Mesendoderm (in vitro differentiated cells): ENCODE results near the gene CLECL1.

Source experiments
- DNase-seq: peaks from one replicate; pipeline ENCODE4 v3.0.0; 2013
- H2AK5ac ChIP-seq: 2 replicates; pipeline ENCODE4 v1.6.1; 2013; ENCODE audit warnings: low read length, inconsistent platforms
- H2BK120ac ChIP-seq: 2 replicates; pipeline ENCODE4 v1.6.1; 2013; ENCODE audit warnings: low read depth, mild to moderate bottlenecking, low read length, moderate library complexity, mixed read lengths
- H2BK15ac ChIP-seq: replicated peaks from 2 replicates; pipeline ENCODE4 v1.6.1; 2013; ENCODE audit warnings: low read depth, mild to moderate bottlenecking, moderate library complexity
- H2BK5ac ChIP-seq: 2 replicates; pipeline ENCODE4 v1.6.1; 2013; ENCODE audit warnings: low read length, inconsistent platforms
- H3K18ac ChIP-seq: 2 replicates; pipeline ENCODE4 v1.6.1; 2013; ENCODE audit warnings: mild to moderate bottlenecking, low read length, mixed read lengths
- H3K23ac ChIP-seq: one replicate; pipeline ENCODE4 v1.6.1; 2013; ENCODE audit warnings: low read length
- H3K27ac ChIP-seq: 2 replicates; pipeline ENCODE4 v1.5.1; 2013; ENCODE audit warnings: low read depth, mild to moderate bottlenecking, inconsistent platforms, low read length, moderate library complexity
- H3K27me3 ChIP-seq: 2 replicates; pipeline ENCODE4 v1.6.1; 2013; ENCODE audit warnings: low read length, control low read depth, mild to moderate bottlenecking, inconsistent platforms; ENCODE audit not compliant: insufficient read depth, poor library complexity
- H3K36me3 ChIP-seq: 2 replicates; pipeline ENCODE4 v1.6.1; 2013; ENCODE audit warnings: low read length, inconsistent platforms; ENCODE audit not compliant: control insufficient read depth, insufficient read depth
- H3K4ac ChIP-seq: one replicate; pipeline ENCODE4 v1.6.1; 2013; ENCODE audit warnings: low read depth, mild to moderate bottlenecking, low read length, moderate library complexity
- H3K4me1 ChIP-seq: 2 replicates; pipeline ENCODE4 v1.6.1; 2013; ENCODE audit warnings: low read depth, low read length, inconsistent platforms; ENCODE audit not compliant: control insufficient read depth
- H3K4me2 ChIP-seq: 2 replicates; pipeline ENCODE4 v1.6.1; 2013; ENCODE audit warnings: low read length
- H3K4me3 ChIP-seq: 2 replicates; pipeline ENCODE4 v1.5.1; 2013; ENCODE audit warnings: mild to moderate bottlenecking, low read length
- H3K56ac ChIP-seq: one replicate; pipeline ENCODE4 v1.6.1; 2013; ENCODE audit warnings: low read length
- H3K79me1 ChIP-seq: 2 replicates; pipeline ENCODE4 v1.6.1; 2013; ENCODE audit warnings: low read length, inconsistent platforms
- H3K79me2 ChIP-seq: 2 replicates; pipeline ENCODE4 v1.6.1; 2013; ENCODE audit warnings: mild to moderate bottlenecking, low read length; ENCODE audit not compliant: control insufficient read depth, insufficient read depth
- H3K9ac ChIP-seq: 2 replicates; pipeline ENCODE4 v1.6.1; 2013; ENCODE audit warnings: low read length, inconsistent platforms
- H4K5ac ChIP-seq: one replicate; pipeline ENCODE4 v1.6.1; 2013; ENCODE audit warnings: low read length
- H4K8ac ChIP-seq: one replicate; pipeline ENCODE4 v1.6.1; 2013; ENCODE audit warnings: low read depth, mild to moderate bottlenecking, control low read depth, low read length, moderate library complexity
- WGBS: extraction: QIAGEN DNeasy Blood & Tissue Kit; methylation state at CpG from one replicate; pipeline ENCODE4 v1.1.7; 2013; ENCODE audit warnings: low lambda C conversion rate, missing lambda C conversion rate; ENCODE audit not compliant: insufficient coverage; ENCODE audit errors: extremely low coverage; 5-methylcytosine and 5-hydroxymethylcytosine counted together

The CLECL1 gene

GRCh38 chr12:9750276-9751203 is 17.6 kb upstream of the CLECL1 start:
- Histone ChIP-seq H3K79me2 (no peaks in the 10 kb centered on the region), H3K27me3 (no peaks in the 10 kb centered on the region), H3K27ac (no peak overlapping the region), H3K4ac (no peak overlapping the region), H3K4me3 (no peak overlapping the region), H4K5ac (no peak overlapping the region), H4K8ac (no peak overlapping the region), H3K23ac (no peak overlapping the region), H3K9ac (no peak overlapping the region), H3K4me2 (no peak overlapping the region), H2BK120ac (no peak overlapping the region), H3K18ac (no peak overlapping the region), H3K79me1 (no peaks in the 10 kb centered on the region), H2BK5ac (no peak overlapping the region), H2BK15ac (no peak overlapping the region), H3K56ac (no peak overlapping the region), H3K36me3 (no peaks in the 10 kb centered on the region), H3K4me1 (no peaks in the 10 kb centered on the region), H2AK5ac (no peak overlapping the region)
- no CpG with 5 or more reads among the region's 20 CpGs for WGBS
- peak; percentile 80 for DNase-seq

GRCh38 chr12:9749640-9750039 is 16.7 kb upstream of the CLECL1 start:
- Histone ChIP-seq H2AK5ac (no peak overlapping the region), H2BK5ac (no peak overlapping the region), H3K23ac (no peak overlapping the region), H3K4me3 (no peak overlapping the region), H3K27ac (no peak overlapping the region), H4K8ac (no peak overlapping the region), H3K56ac (no peak overlapping the region), H3K36me3 (no peaks in the 10 kb centered on the region), H3K27me3 (no peaks in the 10 kb centered on the region), H3K79me1 (no peaks in the 10 kb centered on the region), H3K4ac (no peak overlapping the region), H4K5ac (no peak overlapping the region), H3K9ac (no peak overlapping the region), H3K18ac (no peak overlapping the region), H3K4me2 (no peak overlapping the region), H3K4me1 (no peaks in the 10 kb centered on the region), H3K79me2 (no peaks in the 10 kb centered on the region), H2BK15ac (no peak overlapping the region), H2BK120ac (no peak overlapping the region)
- no CpG with 5 or more reads among the region's 1 CpG for WGBS
- no peak for DNase-seq

GRCh38 chr12:9745199-9745598 is 12.3 kb upstream of the CLECL1 start:
- no peak overlapping the region for H3K56ac ChIP-seq
- H3K79me1 ChIP-seq: no peaks in the 10 kb centered on the region
- WGBS: no CpG with 5 or more reads among the region's 3 CpGs
- H3K4me3 ChIP-seq: no peak overlapping the region
- DNase-seq: peak; percentile 65
- no peak overlapping the region for H3K4ac ChIP-seq
- no peak overlapping the region for H3K4me2 ChIP-seq
- no peak overlapping the region for H2BK120ac ChIP-seq
- no peak overlapping the region for H4K5ac ChIP-seq
- no peaks in the 10 kb centered on the region for H3K36me3 ChIP-seq
- no peak overlapping the region for H3K27ac ChIP-seq
- no peak overlapping the region for H3K18ac ChIP-seq
- no peak overlapping the region for H2BK5ac ChIP-seq
- H4K8ac ChIP-seq: no peak overlapping the region
- H3K4me1 ChIP-seq: no peaks in the 10 kb centered on the region
- H3K9ac ChIP-seq: no peak overlapping the region
- H3K23ac ChIP-seq: no peak overlapping the region
- no peak overlapping the region for H2AK5ac ChIP-seq
- H2BK15ac ChIP-seq: no peak overlapping the region
- no peaks in the 10 kb centered on the region for H3K27me3 ChIP-seq
- H3K79me2 ChIP-seq: no peaks in the 10 kb centered on the region

- Histone ChIP-seq H4K5ac (no peak overlapping the region), H3K23ac (no peak overlapping the region), H3K4ac (no peak overlapping the region), H3K56ac (no peak overlapping the region), H3K4me3 (no peak overlapping the region), H3K9ac (no peak overlapping the region), H2BK120ac (no peak overlapping the region), H3K27ac (no peak overlapping the region), H3K79me2 (no peaks in the 10 kb centered on the region), H3K18ac (no peak overlapping the region), H3K36me3 (no peaks in the 10 kb centered on the region), H3K4me1 (no peaks in the 10 kb centered on the region), H3K4me2 (no peak overlapping the region), H2BK5ac (no peak overlapping the region), H2AK5ac (no peak overlapping the region), H3K79me1 (no peaks in the 10 kb centered on the region), H4K8ac (no peak overlapping the region), H2BK15ac (no peak overlapping the region), H3K27me3 (no peaks in the 10 kb centered on the region)
- WGBS: no CpG with 5 or more reads among the region's 5 CpGs
- DNase-seq: no peak
These were observed 9.8 kb upstream of the CLECL1 start for GRCh38 chr12:9742661-9743060.

- Histone ChIP-seq H2BK5ac (no peak overlapping the region), H3K36me3 (no peaks in the 10 kb centered on the region), H2BK120ac (no peak overlapping the region), H3K23ac (no peak overlapping the region), H3K27ac (no peak overlapping the region), H3K79me1 (no peaks in the 10 kb centered on the region), H3K4ac (no peak overlapping the region), H3K56ac (no peak overlapping the region), H3K27me3 (no peaks in the 10 kb centered on the region), H3K4me2 (no peak overlapping the region), H2AK5ac (no peak overlapping the region), H3K4me3 (no peak overlapping the region), H3K4me1 (no peaks in the 10 kb centered on the region), H4K8ac (no peak overlapping the region), H4K5ac (no peak overlapping the region), H3K18ac (no peak overlapping the region), H2BK15ac (no peak overlapping the region), H3K79me2 (no peaks in the 10 kb centered on the region), H3K9ac (no peak overlapping the region)
- no CpG with 5 or more reads among the region's 4 CpGs for WGBS
- no peak for DNase-seq
These were observed 8.8 kb upstream of the CLECL1 start for GRCh38 chr12:9741726-9742125.
